Measurements from ENCODE around the gene MAPKAPK3. TPM values are rescaled to one million over a fixed set of nuclear protein-coding genes. Genes with fewer than 3 reads are reported as not detected.

The MAPKAPK3 gene
- total RNA-seq, 1 donor from 2014 or later = 35.9 TPM

GRCh38 chr3:50644561-50644960 is 27.6 kb downstream of the MAPKAPK3 start:
- peaks cover 21% of the 10 kb centered on the region for H3K36me3 Mint-ChIP-seq
- no peak overlapping the region for H3K4me3 Mint-ChIP-seq
- H3K27ac Mint-ChIP-seq = no peak overlapping the region
- H3K27me3 Mint-ChIP-seq (ENCODE audit: low read depth) = no peaks in the 10 kb centered on the region
- TF ChIP-seq, protein P1, sequence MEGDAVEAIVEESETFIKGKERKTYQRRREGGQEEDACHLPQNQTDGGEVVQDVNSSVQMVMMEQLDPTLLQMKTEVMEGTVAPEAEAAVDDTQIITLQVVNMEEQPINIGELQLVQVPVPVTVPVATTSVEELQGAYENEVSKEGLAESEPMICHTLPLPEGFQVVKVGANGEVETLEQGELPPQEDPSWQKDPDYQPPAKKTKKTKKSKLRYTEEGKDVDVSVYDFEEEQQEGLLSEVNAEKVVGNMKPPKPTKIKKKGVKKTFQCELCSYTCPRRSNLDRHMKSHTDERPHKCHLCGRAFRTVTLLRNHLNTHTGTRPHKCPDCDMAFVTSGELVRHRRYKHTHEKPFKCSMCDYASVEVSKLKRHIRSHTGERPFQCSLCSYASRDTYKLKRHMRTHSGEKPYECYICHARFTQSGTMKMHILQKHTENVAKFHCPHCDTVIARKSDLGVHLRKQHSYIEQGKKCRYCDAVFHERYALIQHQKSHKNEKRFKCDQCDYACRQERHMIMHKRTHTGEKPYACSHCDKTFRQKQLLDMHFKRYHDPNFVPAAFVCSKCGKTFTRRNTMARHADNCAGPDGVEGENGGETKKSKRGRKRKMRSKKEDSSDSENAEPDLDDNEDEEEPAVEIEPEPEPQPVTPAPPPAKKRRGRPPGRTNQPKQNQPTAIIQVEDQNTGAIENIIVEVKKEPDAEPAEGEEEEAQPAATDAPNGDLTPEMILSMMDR (IDR thresholded peaks at IDR 0.05; ENCODE audit: unreplicated experiment) = no peak
- H3K4me1 Mint-ChIP-seq = no peaks in the 10 kb centered on the region
- DNase-seq (ENCODE audit: low spot score in 2 of 2, unreplicated experiment in 2 of 2) = no peak
- no peaks in the 10 kb centered on the region for H3K9me3 Mint-ChIP-seq

DNA sequence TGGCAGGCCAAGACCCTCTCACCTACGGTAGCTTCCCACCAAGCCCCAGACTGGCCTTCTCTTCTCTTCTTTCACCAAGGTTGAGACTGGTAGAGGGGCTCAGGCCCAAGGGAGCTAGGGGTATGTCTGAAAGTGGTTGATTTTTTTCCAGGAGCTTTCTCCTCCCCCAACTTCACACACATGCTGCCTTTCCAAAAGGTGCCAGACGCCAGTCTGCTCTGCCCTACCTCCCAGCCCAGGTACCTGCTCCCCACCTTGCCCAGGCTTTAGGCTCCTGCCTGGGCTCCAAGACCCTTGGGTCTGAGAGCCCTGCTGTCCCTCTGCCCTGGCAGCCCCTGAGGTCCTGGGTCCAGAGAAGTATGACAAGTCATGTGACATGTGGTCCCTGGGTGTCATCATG is 28.4 kb downstream of the MAPKAPK3 start:
- Mint-ChIP-seq H3K4me3 (no peak overlapping the region), H3K4me1 (no peaks in the 10 kb centered on the region), H3K27ac (no peak overlapping the region), H3K27me3 (ENCODE audit: low read depth) (no peaks in the 10 kb centered on the region), H3K9me3 (no peaks in the 10 kb centered on the region), H3K36me3 (peaks cover 21% of the 10 kb centered on the region)
- no peak for DNase-seq (ENCODE audit: low spot score in 2 of 2, unreplicated experiment in 2 of 2)
- TF ChIP-seq, protein P1 (IDR thresholded peaks at IDR 0.05; ENCODE audit: unreplicated experiment) = no peak

GRCh38 chr3:50648313-50648712 is 31.4 kb downstream of the MAPKAPK3 start:
- Mint-ChIP-seq H3K27ac (no peak overlapping the region), H3K4me1 (peaks cover 2% of the 10 kb centered on the region), H3K4me3 (no peak overlapping the region), H3K9me3 (no peaks in the 10 kb centered on the region), H3K27me3 (ENCODE audit: low read depth) (no peaks in the 10 kb centered on the region), H3K36me3 (peaks cover 19% of the 10 kb centered on the region)
- DNase-seq (ENCODE audit: low spot score in 2 of 2, unreplicated experiment in 2 of 2) = no peak
- TF ChIP-seq, protein P1 (IDR thresholded peaks at IDR 0.05; ENCODE audit: unreplicated experiment) = no peak

DNA sequence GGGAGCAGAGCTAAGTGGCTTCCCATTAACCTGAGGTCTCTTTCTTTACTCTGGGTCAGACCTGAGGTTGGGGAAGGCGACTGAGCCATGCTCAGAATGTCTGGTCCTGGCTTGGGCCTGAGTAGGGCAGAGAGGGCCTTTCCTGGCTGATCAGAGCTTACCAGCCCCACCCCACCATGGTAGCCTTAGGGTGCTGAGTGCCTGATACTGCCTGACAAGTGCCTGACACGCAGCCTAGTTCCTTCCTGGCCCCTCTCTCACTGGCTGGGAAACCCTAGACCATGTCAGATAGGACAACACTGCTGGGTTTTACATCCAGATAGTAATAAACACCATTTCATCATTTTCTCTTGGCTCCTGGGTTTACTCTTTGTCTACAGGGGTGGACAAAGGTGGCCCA is 32.0 kb downstream of the MAPKAPK3 start:
- Mint-ChIP-seq H3K4me3 (no peak overlapping the region), H3K27me3 (ENCODE audit: low read depth) (no peaks in the 10 kb centered on the region), H3K9me3 (no peaks in the 10 kb centered on the region), H3K36me3 (peaks cover 15% of the 10 kb centered on the region), H3K4me1 (peaks cover 2% of the 10 kb centered on the region), H3K27ac (no peak overlapping the region)
- TF ChIP-seq, protein P1 (IDR thresholded peaks at IDR 0.05; ENCODE audit: unreplicated experiment) = no peak
- no peak for DNase-seq (ENCODE audit: low spot score in 2 of 2, unreplicated experiment in 2 of 2)

DNA sequence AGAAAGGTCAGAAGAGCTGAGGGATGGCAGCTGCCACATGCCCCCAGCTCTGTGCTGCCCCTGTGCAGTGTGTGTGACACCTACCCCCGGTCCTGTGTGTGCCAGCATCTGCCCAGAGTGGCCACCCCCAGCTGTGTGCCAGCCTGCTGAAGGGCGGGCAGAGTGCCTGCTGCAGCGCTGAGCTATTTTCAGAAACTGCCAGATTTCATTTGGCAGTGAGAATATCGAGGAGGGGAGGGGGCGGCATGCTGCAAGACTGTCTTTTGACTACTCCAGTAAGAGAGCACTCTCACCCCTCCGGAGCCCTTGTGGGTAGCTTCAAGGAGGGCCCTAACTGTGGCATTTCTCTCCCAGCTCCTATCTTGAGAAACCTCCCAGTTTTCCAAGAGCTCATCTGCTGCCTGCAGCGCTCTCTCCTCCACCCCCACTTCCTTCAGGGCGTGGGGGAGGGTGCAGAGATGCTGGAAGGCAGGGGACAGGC is 32.5 kb downstream of the MAPKAPK3 start:
- H3K36me3 Mint-ChIP-seq = peaks cover 11% of the 10 kb centered on the region
- no peak for DNase-seq (ENCODE audit: low spot score in 2 of 2, unreplicated experiment in 2 of 2)
- peaks cover 2% of the 10 kb centered on the region for H3K4me1 Mint-ChIP-seq

More for the DNA sequence above, 32.5 kb downstream of the MAPKAPK3 start:
- H3K27ac Mint-ChIP-seq = no peak overlapping the region
- H3K9me3 Mint-ChIP-seq = no peaks in the 10 kb centered on the region
- no peak overlapping the region for H3K4me3 Mint-ChIP-seq
- TF ChIP-seq, protein P1 (IDR thresholded peaks at IDR 0.05; ENCODE audit: unreplicated experiment) = no peak
- no peaks in the 10 kb centered on the region for H3K27me3 Mint-ChIP-seq (ENCODE audit: low read depth)

All from mesothelial cell of epicardium (in vitro differentiated cells).